ENCODE measurements around the gene SBK3. TPM values are rescaled to one million over a fixed set of nuclear protein-coding genes. Genes with fewer than 3 reads are reported as not detected.

SBK3 gene
- total RNA-seq, 2 donors from 2014 or later: 0.48 to 1.4 TPM

DNA sequence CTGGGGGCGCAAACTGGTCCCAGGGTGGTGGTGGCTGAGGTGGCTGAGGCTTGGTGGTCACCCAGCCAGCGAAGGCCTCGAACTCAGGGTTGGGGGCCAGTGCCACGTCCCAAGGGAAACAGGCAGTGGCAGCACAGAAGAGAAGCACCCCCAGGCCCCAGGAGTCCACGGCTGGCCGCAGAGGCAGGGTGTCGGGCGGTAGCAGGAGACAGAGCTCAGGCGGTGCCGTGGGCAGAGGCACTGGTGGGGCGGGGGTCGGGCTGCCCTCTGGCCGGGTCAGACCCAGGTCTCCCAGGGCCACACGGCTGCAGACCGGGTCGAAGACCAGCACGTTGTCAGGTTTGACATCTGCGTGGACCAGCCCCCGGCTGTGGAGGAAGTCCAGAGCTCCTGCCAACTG is 4.3 kb downstream of the SBK3 start:
- Mint-ChIP-seq H3K36me3 (ENCODE audit: low read depth) (no peaks in the 10 kb centered on the region), H3K27me3 (ENCODE audit: insufficient read depth) (peaks cover 23% of the 10 kb centered on the region), H3K4me1 (peaks cover 5% of the 10 kb centered on the region), H3K9me3 (no peaks in the 10 kb centered on the region), H3K4me3 (no peak overlapping the region), H3K27ac (no peak overlapping the region)
- no peaks in the 10 kb centered on the region for H3K27me3 ChIP-seq (ENCODE audit: control insufficient read depth, insufficient read depth, low read length, poor library complexity, severe bottlenecking)
- WGBS, 2 experiments (ENCODE audit: insufficient coverage in 1 of 2, insufficient read length in 1 of 2): 92 to 96% methylated on average over 14 to 19 of the region's 19 CpGs
- H3K9me3 ChIP-seq (ENCODE audit: control insufficient read depth, low read length): no peaks in the 10 kb centered on the region
- no peaks in the 10 kb centered on the region for H3K36me3 ChIP-seq (ENCODE audit: control insufficient read depth, insufficient read depth, low read length)
- no peak overlapping the region for H3K9ac ChIP-seq (ENCODE audit: extremely low read depth, low read length, poor library complexity, severe bottlenecking)
- no peak overlapping the region for H3K27ac ChIP-seq (ENCODE audit: low read depth, low read length)
- no peaks in the 10 kb centered on the region for H3K4me1 ChIP-seq (ENCODE audit: control insufficient read depth, insufficient read depth, low read length)
- TF ChIP-seq, protein P1, sequence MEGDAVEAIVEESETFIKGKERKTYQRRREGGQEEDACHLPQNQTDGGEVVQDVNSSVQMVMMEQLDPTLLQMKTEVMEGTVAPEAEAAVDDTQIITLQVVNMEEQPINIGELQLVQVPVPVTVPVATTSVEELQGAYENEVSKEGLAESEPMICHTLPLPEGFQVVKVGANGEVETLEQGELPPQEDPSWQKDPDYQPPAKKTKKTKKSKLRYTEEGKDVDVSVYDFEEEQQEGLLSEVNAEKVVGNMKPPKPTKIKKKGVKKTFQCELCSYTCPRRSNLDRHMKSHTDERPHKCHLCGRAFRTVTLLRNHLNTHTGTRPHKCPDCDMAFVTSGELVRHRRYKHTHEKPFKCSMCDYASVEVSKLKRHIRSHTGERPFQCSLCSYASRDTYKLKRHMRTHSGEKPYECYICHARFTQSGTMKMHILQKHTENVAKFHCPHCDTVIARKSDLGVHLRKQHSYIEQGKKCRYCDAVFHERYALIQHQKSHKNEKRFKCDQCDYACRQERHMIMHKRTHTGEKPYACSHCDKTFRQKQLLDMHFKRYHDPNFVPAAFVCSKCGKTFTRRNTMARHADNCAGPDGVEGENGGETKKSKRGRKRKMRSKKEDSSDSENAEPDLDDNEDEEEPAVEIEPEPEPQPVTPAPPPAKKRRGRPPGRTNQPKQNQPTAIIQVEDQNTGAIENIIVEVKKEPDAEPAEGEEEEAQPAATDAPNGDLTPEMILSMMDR (conservative IDR thresholded peaks at IDR 0.05): no peak
- DNase-seq: no peak
- H3K4me3 ChIP-seq (ENCODE audit: low read length): no peak overlapping the region

DNA sequence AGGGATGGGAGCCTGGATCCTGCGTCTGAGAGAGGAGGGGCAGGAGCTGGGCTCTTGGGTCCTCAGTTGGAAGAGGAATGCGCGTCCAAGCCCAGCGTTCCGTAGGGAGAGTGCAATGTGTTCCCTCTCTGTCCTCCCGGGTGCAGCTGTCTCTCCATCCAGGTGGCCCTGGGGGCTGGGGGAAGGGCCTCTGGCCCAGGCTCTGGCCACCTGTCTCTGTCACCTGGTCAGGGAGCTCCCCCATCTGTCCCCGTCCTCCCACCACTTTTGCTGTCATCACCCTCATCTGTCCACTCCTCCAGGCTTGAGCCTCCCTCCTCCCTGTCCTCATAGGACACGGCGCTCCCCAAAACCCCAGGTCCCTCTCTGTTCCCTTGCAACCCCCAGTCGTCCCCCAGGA is 4.7 kb downstream of the SBK3 start:
- H3K4me1 Mint-ChIP-seq: peaks cover under 1% of the 10 kb centered on the region
- Histone ChIP-seq H3K9me3 (ENCODE audit: control insufficient read depth, low read length) (no peaks in the 10 kb centered on the region), H3K36me3 (ENCODE audit: control insufficient read depth, insufficient read depth, low read length) (no peaks in the 10 kb centered on the region), H3K4me3 (ENCODE audit: low read length) (no peak overlapping the region), H3K27me3 (ENCODE audit: control insufficient read depth, insufficient read depth, low read length, poor library complexity, severe bottlenecking) (no peaks in the 10 kb centered on the region), H3K4me1 (ENCODE audit: control insufficient read depth, insufficient read depth, low read length) (no peaks in the 10 kb centered on the region), H3K9ac (ENCODE audit: extremely low read depth, low read length, poor library complexity, severe bottlenecking) (no peak overlapping the region), H3K27ac (ENCODE audit: low read depth, low read length) (no peak overlapping the region)
- no peaks in the 10 kb centered on the region for H3K9me3 Mint-ChIP-seq
- H3K27ac Mint-ChIP-seq: no peak overlapping the region
- TF ChIP-seq, protein P1 (conservative IDR thresholded peaks at IDR 0.05): no peak
- H3K36me3 Mint-ChIP-seq (ENCODE audit: low read depth): no peaks in the 10 kb centered on the region
- no peak for DNase-seq
- no peak overlapping the region for H3K4me3 Mint-ChIP-seq
- H3K27me3 Mint-ChIP-seq (ENCODE audit: insufficient read depth): peaks cover 22% of the 10 kb centered on the region
- WGBS, 2 experiments (ENCODE audit: insufficient coverage in 1 of 2, insufficient read length in 1 of 2): 65 to 79% methylated on average over 7 to 10 of the region's 10 CpGs

DNA sequence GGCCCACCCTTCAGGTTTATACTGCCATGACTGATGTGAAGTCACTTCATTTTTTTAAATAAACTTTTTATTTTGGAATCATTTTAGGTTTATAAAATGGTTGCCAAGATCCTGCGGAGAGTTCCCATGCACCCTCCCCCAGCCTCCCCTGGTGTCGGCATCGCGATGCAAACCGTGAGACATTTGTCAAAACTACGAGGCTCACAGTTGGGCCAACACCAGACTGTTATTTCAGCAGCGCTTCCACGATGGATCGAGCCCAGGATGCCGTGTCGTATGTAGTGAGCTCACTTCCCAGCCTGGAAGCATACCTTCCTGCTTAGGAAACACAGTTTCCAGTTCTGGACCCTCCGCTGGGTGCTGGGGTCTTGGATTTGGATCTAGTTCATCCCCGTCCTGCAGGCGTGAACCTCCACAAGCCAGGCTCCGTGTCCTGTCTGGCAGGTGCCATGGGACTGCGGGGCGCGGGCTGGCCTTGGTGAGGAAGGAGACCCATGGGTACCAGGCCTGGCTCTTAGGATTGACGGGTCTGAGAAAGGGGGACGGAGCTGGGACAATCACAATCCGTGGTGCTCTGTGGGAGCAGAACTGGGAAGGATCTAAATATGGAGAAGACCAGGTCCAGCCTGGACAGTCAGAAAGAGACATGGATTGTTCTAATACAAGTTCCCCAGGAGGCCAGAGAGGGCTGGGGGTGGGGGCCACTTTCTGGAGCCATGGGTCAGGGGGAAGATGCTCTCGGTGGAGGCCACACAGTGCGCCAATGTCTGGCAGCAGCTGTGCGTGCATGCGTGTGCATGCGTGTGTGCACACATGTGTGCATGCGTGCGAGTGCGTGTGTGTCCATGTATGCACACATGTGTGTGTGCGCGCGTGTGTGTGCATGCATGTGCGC is 6.0 kb downstream of the SBK3 start:
- H3K27me3 ChIP-seq (ENCODE audit: control insufficient read depth, insufficient read depth, low read length, poor library complexity, severe bottlenecking): no peaks in the 10 kb centered on the region
- no peak overlapping the region for H3K27ac ChIP-seq (ENCODE audit: low read depth, low read length)
- Mint-ChIP-seq H3K4me1 (no peaks in the 10 kb centered on the region), H3K27ac (no peak overlapping the region), H3K27me3 (ENCODE audit: insufficient read depth) (peaks cover 18% of the 10 kb centered on the region), H3K4me3 (no peak overlapping the region), H3K9me3 (no peaks in the 10 kb centered on the region), H3K36me3 (ENCODE audit: low read depth) (no peaks in the 10 kb centered on the region)
- H3K36me3 ChIP-seq (ENCODE audit: control insufficient read depth, insufficient read depth, low read length): no peaks in the 10 kb centered on the region
- H3K4me1 ChIP-seq (ENCODE audit: control insufficient read depth, insufficient read depth, low read length): no peaks in the 10 kb centered on the region
- 92% methylated on average over 30 to 33 of the region's 33 CpGs for WGBS, 2 experiments (ENCODE audit: insufficient coverage in 1 of 2, insufficient read length in 1 of 2)
- H3K9me3 ChIP-seq (ENCODE audit: control insufficient read depth, low read length): no peaks in the 10 kb centered on the region
- no peak for DNase-seq
- TF ChIP-seq, protein P1 (conservative IDR thresholded peaks at IDR 0.05): no peak
- no peak overlapping the region for H3K4me3 ChIP-seq (ENCODE audit: low read length)
- no peak overlapping the region for H3K9ac ChIP-seq (ENCODE audit: extremely low read depth, low read length, poor library complexity, severe bottlenecking)
